HG02885 (cell line): ENCODE data around the gene TREH.
A peak's percentile ranks its signal among the peaks of the same experiment; 100 is the strongest.
"Not testable (repeated sequence)": the region's sequence is repeated elsewhere in the genome, so short reads cannot be mapped to it uniquely, and the experiment has no call there.

Source experiments
- ATAC-seq: cut with Tn5 transposase; IDR thresholded peaks from one replicate; pipeline ENCODE4 v1.9.1; 2021; ENCODE audit warnings: mild to moderate bottlenecking; ENCODE audit not compliant: unreplicated experiment, poor library complexity

TREH gene, protein sequence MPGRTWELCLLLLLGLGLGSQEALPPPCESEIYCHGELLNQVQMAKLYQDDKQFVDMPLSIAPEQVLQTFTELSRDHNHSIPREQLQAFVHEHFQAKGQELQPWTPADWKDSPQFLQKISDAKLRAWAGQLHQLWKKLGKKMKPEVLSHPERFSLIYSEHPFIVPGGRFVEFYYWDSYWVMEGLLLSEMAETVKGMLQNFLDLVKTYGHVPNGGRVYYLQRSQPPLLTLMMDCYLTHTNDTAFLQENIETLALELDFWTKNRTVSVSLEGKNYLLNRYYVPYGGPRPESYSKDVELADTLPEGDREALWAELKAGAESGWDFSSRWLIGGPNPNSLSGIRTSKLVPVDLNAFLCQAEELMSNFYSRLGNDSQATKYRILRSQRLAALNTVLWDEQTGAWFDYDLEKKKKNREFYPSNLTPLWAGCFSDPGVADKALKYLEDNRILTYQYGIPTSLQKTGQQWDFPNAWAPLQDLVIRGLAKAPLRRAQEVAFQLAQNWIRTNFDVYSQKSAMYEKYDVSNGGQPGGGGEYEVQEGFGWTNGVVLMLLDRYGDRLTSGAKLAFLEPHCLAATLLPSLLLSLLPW

DNA sequence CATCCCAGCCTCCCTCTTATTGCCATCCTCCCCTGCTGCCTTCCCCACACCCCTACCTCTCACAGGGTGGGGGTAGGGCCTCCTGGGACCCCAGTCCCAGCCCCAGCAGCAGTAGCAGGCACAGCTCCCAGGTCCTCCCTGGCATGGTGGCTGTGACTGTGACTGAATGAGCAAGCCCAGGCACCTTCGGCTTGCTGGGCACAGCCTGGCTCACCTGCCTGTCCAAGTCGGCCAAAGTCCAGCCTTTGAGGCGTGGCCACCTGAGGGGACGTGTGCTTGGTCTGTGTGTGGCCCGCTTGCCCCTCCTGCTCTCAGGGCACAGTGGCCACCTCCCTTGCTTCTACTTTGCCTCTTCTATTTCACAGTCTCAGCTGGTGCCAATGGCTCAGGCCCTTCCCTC lies at the start of gene TREH:
Gene TREH (minus strand): TSS at position 168 of the 400 bp plus-strand sequence. CDS start 23 bp downstream, at position 145.
- ATAC-seq = no peak

DNA sequence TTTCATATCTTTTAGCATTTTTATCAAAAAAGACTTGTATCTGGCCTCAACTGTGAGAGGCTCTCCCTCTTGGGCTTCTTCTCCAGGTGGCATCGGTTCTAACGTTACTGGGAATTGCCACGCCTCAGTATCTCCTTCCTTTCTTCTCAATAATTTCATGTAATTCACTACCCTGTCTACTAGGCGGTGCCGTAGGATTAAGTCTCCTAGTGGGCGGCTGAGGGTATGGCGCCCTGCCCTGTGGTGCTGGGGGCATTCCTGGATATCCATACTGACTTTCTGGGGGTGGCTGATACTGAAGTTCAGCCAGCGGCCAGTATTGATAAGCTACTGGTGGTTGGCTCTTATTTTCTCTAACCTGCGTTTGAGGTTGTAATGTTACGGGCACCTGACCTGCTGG lies 48.7 kb upstream of the TREH start:
- not testable (repeated sequence) for ATAC-seq

DNA sequence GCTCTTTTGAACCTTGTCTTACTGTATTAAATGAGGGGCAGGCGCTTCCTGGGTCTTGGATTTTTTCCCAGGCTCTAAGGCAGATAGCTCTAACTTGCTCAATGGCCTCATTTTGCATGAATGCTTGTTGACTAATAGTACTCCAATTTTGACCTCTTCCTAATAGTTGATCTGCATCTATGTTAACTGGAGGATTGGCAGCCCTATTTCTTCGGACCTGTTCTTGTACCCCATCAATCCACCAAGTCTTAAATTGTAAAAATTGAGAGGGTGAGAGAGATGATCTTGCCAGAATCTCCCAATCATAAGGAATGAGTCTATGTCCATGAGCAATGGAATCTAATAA lies 48.2 kb upstream of the TREH start:
- ATAC-seq = not testable (repeated sequence)

DNA sequence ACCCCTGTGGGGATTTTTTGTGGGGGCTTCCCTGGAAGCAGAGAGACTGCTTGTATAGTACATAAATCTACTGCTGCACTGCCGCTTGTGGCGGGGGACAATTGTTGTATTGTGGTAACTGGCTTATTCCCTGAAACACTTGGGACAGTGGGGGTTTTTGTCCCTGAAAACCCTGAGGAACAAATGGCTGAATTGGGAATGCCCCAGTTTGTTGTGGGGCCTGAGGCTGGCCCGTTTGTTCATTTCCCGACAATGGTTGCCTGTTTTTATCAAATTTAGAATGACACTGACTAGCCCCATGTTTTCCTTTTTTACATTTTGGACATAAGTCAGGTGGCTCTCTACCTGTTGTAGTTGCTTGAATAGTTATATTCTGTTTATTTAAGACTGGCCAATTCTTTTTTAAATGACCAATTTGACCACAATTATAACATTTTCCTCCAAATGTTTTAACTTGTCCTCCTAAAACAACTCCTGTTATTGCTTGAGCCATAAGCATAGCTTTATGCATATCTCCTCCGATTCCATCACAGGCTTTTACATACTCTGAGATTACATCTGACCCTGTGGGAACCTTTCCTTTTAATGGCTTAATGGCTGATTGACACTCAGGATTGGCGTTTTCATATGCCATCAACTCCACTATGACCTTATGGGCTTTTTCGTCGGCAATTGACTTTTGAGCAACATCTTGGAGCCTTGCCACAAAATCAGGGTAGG lies 47.7 kb upstream of the TREH start:
- not testable (repeated sequence) for ATAC-seq

DNA sequence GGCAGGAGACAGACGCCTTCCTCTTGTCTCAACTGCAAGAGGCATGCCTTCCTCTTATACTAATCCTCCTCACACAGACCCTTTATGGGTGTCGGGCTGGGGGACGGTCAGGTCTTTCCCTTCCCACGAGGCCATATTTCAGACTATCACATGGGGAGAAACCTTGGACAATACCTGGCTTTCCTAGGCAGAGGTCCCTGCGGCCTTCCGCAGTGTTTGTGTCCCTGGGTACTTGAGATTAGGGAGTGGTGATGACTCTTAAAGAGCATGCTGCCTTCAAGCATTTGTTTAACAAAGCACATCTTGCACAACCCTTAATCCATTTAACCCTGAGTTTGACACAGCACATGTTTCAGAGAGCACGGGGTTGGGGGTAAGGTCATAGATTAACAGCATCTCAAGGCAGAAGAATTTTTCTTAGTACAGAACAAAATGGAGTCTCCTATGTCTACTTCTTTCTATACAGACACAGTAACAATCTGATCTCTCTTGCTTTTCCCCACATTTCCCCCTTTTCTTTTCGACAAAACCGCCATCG lies 42.1 kb upstream of the TREH start:
- ATAC-seq = not testable (repeated sequence)

DNA sequence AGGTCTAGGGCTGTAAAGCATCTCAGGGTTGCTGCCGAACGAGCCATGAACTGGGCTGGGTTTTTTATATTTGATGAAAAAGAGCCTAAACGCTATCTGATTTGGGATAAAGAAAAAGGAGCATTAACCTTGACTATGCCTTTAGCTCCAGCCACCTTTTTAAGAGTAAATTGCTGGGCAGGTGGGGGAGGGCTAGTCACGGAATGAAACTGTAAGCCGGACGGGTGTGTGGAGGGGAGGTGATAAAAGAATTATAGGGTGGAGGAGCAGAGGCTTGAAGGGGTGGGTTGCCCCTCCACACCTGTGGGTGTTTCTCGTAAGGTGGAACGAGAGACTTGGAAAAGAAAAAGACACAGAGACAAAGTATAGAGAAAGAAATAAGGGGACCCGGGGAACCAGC lies 41.3 kb upstream of the TREH start:
- not testable (repeated sequence) for ATAC-seq

DNA sequence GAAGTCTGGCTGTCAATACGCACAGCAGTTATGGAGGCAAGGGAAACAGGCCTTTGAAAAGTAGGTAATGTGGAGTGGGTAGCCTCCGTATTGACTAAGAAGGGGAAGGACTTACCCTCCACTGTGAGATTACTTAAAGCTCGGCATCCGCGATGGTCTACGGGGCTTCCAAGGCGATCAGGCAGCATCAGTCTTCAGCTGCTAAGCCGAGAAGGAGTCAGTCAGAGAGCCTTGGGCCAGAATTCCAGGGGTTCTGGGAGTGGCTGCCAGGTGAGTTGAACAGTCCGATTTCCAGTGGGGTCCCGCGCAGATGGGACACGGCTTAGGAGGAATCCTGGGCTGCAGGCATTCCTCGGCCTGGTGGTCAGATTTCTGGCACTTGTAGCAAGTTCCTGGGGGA lies 40.6 kb upstream of the TREH start:
- ATAC-seq = not testable (repeated sequence)

DNA sequence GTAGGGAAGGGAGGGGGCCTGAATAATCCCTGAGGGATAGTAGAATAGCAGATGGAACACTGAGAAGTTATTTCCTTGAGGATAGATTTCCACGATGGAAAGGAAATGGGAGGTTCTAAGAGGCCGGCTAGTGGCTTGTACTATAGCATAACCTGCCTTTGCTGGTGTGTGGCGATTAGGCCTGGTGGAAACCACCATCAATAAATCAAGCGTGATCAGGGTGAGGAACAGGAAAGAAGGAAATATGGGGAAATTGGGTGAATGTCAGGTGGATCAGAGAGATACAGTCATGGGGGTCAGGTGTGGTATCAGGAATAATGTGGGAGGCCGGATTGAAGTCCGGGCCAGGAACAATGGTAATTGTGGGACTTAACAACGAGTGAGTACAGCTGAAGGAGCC lies 39.1 kb upstream of the TREH start:
- not testable (repeated sequence) for ATAC-seq

DNA sequence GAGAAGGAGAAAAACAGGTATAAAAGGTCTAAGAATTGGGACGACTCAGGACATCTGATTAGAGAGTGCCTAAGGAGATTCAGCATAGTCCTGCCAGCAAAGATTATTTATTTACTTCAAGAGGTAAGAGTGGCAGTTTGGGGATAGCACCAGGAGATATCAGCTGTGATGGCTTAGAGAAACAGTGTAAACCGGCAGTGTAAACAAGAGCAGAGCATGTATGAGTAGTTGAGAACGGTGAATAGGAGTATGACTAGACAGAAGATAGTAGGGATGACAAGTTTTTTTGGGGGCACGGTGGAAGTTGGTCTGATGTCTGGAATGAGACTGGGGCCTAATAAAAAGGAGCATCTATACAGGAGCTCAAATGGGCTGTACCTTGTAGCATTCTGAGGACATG lies 38.3 kb upstream of the TREH start:
- not testable (repeated sequence) for ATAC-seq

DNA sequence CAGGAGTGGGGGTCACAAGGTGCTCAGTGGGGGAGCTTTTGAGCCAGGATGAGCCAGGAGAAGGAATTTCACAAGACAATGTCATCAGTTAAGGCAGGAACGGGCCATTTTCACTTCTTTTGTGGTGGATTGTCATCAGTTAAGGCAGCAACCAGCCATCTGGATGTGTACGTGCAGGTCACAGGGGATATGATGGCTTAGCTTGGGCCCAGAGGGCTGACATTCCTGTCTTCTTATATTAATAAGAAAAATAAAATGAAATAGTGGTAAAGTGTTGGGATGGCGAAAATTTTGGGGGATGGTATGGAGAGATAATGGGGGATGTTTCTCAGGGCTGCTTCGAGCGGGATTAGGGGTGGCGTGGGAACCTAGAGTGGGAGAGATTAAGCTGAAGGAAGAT lies 37.8 kb upstream of the TREH start:
- ATAC-seq = not testable (repeated sequence)

DNA sequence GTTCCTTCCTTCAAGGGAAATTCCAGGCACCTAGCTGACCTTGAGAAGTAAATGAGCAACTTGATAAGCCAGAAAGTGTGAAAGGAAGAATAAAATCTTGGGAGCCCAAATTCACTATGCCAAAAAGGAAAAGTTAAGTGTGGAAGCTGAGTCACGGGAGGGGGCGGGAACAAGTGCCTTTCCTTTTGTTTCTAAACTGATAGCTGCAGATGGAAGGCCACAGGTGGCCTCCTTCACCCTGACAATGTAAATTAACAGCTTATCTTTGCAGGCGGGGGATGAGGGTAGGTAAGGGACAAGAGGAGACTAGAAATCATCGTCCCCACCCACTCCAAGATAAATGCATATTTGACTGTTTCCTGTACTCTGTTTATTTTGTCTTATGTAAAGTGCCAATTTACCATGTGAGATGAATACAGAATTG lies 36.4 kb upstream of the TREH start:
- no peak for ATAC-seq

DNA sequence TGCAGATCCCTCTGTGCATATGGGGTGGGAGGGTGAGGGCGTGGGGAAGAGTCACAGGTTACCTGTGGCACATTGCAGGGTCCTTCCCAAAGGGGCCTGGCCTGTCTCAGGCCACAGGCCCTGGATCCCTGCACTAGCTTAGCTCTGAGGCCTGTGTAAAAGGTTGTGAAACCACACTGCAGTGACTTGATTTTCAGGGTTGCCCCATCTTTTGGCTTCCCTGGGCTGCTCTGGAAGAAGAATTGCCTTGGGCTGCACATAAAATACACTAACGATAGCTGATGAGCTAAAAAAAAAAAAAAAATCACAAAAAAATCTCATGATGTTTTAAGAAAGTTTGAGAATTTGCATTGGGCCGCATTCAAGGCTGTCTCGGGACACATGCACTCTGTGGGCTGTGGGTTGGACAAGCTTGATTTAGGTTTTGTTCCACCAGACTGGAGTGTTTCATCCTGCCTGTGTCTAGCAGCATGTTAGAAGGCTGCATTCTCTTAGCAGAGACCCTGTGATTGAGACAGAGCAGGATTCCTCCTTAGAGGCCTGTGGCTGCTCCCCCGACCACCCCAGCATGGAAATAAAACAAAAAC lies 35.9 kb upstream of the TREH start:
- ATAC-seq = peak; percentile 68

DNA sequence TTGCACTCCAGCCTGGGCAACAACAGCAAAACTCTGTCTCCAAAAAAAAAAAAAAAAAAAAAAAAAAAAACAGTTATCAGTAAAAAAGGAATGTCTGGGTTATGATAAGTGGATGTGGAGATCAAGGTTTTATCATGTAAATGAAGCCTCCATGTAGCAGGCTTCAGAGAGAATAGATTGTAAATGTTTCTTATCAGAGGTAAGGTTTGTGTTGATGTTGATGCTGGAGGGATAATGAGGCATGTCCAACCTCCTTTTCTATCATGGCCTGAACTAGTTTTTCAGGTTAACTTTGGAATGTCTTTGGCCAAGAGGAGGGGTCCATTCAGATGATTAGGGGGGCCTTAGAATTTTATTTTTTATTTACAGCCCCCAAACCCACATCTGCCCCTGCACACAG lies 35.4 kb upstream of the TREH start:
- ATAC-seq = no peak

DNA sequence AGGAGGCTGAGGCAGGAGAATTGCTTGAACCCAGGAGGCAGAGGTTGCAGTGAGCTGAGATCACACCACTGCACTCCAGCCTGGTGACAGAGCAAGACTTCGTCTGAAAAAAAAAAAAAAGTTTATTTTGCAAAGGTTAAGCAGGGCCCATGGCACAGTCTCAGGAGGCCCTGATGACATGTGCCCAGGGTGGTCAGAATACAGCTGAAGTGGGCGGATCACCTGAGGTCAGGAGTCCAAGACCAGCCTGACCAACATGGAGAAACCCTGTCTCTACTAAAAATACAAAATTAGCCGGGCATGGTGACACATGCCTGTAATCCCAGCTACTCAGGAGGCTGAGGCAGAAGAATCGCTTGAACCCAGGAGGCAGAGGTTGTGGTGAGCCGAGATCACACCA lies 35.0 kb upstream of the TREH start:
- not testable (repeated sequence) for ATAC-seq

DNA sequence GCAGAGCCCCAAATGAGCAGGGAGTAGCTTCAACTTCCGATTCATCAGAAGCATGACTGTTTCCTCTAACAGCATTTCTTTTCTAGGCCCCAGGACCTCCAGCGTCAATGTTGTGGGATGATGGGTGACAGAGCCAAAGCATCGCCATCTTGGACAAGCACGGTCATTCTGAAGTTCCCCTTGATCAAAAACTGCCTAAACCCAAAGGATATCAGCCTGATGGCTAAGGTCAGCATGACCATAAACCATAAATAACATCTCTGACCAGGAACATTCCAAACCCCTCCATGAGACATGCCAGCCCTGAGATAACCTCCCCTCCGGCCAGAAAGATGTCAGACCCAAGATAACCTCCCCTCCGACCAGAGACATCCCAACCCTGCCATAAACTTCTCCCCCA lies 28.8 kb upstream of the TREH start:
- ATAC-seq = no peak

DNA sequence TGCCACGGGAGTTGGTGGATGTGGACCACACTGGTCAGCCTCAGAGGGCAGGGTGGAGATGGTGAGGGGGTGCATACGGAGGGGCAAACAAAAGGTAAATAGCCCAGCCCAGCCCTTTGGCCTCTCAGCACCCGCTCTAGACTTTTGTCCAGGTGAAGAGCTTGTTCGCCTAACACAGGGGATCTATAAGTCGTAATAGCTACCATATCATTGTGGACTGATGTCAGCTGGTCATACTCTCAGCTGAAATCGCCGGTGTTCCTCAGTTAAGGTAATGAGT lies 27.0 kb upstream of the TREH start:
- ATAC-seq = no peak

DNA sequence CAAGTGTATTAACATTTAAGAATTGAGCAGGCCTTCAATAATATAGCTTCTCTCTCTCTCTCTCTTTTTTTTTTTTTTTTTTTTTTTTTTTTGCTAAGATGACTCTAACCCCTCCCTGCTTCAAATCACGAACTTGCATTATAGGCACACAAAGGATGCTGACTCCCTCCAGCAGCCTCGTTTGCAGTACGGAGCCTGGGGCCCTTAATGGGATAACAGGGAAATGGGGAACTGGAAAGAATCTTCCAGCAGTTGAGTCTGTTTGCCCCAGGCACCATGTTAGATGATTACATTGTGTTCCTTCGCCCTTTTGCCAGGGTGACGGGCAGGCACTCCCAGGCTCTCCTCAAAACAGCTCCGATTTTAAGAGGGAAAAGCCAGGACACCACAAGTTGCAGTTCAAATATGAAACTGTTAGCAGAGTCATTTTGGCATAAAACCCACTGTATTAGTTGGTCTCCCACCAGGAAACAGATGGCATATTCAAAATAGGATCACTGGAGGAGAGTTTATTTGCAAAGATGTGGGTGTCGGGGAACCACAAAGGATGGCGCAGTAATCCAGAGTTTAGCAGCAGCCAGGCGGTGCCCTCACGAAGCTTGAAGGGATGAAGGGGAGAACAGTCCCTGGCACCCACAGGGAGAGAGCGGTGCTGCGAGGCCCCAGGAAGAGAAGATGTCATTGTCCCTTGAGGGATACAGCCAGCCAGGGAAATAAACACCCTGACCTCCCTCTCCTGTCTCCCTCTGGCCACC lies 26.5 kb upstream of the TREH start:
- no peak for ATAC-seq

DNA sequence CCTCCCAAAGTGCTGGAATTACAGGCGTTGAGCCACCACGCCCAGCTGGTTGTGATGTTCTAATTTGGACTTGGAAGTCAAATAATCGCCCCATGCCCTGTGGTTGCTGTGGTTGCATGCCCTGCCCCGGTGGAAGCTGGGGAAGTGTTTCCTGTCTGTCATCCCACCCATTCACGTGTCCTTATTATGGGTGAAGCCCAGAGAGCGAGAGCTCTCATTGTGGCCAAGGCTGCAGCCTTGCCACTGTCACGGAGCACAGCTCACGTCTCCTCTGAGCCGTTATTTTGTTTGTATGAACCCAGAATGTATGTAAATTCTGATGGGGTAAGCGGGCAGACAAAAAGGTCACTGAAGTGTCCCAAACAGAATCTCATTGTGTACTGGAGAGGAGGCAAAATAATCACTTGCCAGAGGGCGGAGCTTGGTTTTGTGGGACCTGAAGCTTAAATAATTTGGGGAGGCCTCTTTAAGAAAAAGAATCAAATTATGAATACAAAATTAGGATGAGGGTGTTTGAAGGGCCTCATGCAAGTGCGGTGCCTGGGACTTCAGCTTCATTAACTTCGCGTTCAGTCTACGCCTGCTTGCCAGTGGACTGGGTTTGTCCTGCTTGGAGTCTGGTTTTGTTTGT lies 25.8 kb upstream of the TREH start:
- ATAC-seq = no peak

DNA sequence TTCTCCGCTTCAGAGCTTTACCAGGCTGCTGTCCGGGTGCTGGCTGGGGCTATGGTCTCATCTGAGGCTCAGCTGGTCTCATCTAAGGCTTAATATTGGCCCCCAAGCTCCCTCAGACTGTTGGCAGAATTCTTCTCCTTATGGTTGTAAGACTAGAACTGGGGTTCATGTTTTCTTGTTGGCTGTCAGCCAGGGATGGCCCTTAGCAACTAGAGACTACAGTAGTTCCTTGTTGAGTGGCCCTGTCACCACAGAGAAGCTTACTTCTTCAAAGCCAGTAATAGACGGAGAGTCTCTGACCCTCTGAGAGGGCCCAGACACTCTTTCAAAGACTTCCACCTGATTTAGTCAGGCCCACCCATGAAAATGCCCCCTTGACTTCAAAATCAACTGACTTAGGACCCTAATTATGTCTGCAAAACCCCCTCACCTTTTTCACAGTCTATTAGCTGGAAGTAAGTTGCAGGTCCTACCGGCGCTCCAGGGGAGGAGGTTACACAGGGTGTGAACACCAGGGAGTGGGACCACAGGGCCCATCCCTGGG lies 24.2 kb upstream of the TREH start:
- ATAC-seq = no peak
